HepG2 (cell line): ENCODE results near the gene CCDC136. TPM values are rescaled to one million over a fixed set of nuclear protein-coding genes. Genes with fewer than 3 reads are reported as not detected.

Experiments
- ATAD3A ChIP-seq: sonication (generic); formaldehyde crosslinking; IDR thresholded peaks from 2 replicates; pipeline ENCODE4 v1.4.0; 2020; ENCODE audit warnings: missing genetic modification reagents
- ESRRA ChIP-seq: sonication (generic); formaldehyde crosslinking; IDR thresholded peaks from 2 replicates; pipeline ENCODE4 v1.5.1; 2020; ENCODE audit warnings: mild to moderate bottlenecking, low read depth, missing genetic modification reagents
- ETS1 ChIP-seq: sonication (generic); formaldehyde crosslinking; IDR thresholded peaks from 2 replicates; pipeline ENCODE4 v1.4.0; 2020; ENCODE audit warnings: missing genetic modification reagents
- FOXP4 ChIP-seq: sonication (generic); formaldehyde crosslinking; IDR thresholded peaks from 2 replicates; pipeline ENCODE4 v1.4.0; 2020; ENCODE audit warnings: missing genetic modification reagents
- NR2F6 ChIP-seq, 2 experiments: IDR thresholded peaks; 2 replicates each; pipeline ENCODE4 v1.6.1; 2016; ENCODE audit warnings: antibody characterized with exemption in 1 of 2, mild to moderate bottlenecking in 1 of 2
- RELA ChIP-seq: sonication (generic); formaldehyde crosslinking; IDR thresholded peaks from 2 replicates; pipeline ENCODE4 v1.4.0; 2020; ENCODE audit warnings: missing genetic modification reagents
- TBX2 ChIP-seq: sonication (generic); formaldehyde crosslinking; IDR thresholded peaks from 2 replicates; pipeline ENCODE4 v1.5.0; 2020; ENCODE audit warnings: missing genetic modification reagents, mild to moderate bottlenecking, borderline replicate concordance
- ZBTB39 ChIP-seq: sonication (generic); formaldehyde crosslinking; IDR thresholded peaks from 2 replicates; pipeline ENCODE4 v1.5.0; 2020; ENCODE audit warnings: missing genetic modification reagents
- ZFP91 ChIP-seq: sonication (generic); formaldehyde crosslinking; IDR thresholded peaks from 2 replicates; pipeline ENCODE4 v1.9.0; 2022; ENCODE audit warnings: missing genetic modification reagents, mild to moderate bottlenecking, borderline replicate concordance
- ZNF138 ChIP-seq: sonication (generic); formaldehyde crosslinking; IDR thresholded peaks from 2 replicates; pipeline ENCODE4 v1.5.0; 2020; ENCODE audit warnings: mild to moderate bottlenecking, low read depth, missing genetic modification reagents
- ZNF343 ChIP-seq: sonication (generic); formaldehyde crosslinking; IDR thresholded peaks from 2 replicates; pipeline ENCODE4 v1.4.0; 2020; ENCODE audit warnings: mild to moderate bottlenecking, missing genetic modification reagents
- ZNF446 ChIP-seq: sonication (generic); formaldehyde crosslinking; IDR thresholded peaks from 2 replicates; pipeline ENCODE4 v1.5.0; 2020; ENCODE audit warnings: mild to moderate bottlenecking, missing genetic modification reagents
- ZNF687 ChIP-seq: sonication (generic); formaldehyde crosslinking; IDR thresholded peaks from 2 replicates; pipeline ENCODE4 v1.5.1; 2020; ENCODE audit warnings: mild to moderate bottlenecking, missing genetic modification reagents, moderate library complexity
- ZNF878 ChIP-seq: sonication (generic); formaldehyde crosslinking; IDR thresholded peaks from 2 replicates; pipeline ENCODE4 v1.8.1; 2023; ENCODE audit warnings: mild to moderate bottlenecking, missing genetic modification reagents, moderate library complexity
- ZNF891 ChIP-seq: sonication (generic); formaldehyde crosslinking; IDR thresholded peaks from 2 replicates; pipeline ENCODE4 v1.5.0; 2020; ENCODE audit warnings: mild to moderate bottlenecking, missing genetic modification reagents
- ZSCAN29 ChIP-seq: sonication (generic); formaldehyde crosslinking; conservative IDR thresholded peaks from 2 replicates; pipeline ENCODE4 v1.4.0; 2020; ENCODE audit warnings: mild to moderate bottlenecking, missing genetic modification reagents
- polyA plus RNA-seq, 8 experiments: library from polyadenylated mRNA; depleted of rRNA in 3 of 8; stranded (reverse) in 7 of 8; unstranded in 1 of 8; fragments of >200 nt; fragmentation: Illumina TruSeq in 4 of 8; extraction: Trizol in 4 of 8; gene quantifications; 2 replicates each; pipeline versions ENCODE4 v1.2.1 to v1.2.3, GENCODE V29; 2011 to 2016; ENCODE audit warnings: low read depth in 4 of 8, missing spikeins in 1 of 8, mixed read lengths in 1 of 8; ENCODE audit not compliant: insufficient read depth in 1 of 8
- total RNA-seq, 5 experiments: library from RNA; depleted of rRNA; stranded (reverse); fragments of >200 nt; fragmentation: Illumina TruSeq; extraction: Trizol; gene quantifications; 2 replicates each; pipeline ENCODE4 v1.2.3, GENCODE V29; 2016; ENCODE audit warnings: low read depth in 1 of 5

The CCDC136 gene
- total and polyA plus RNA-seq, 2 of the 13 experiments (the other 11 are each of a cell fraction or from before 2014, with no cell fraction given), result 0.04 to 0.38 TPM

- TF ChIP-seq ZBTB39 (no peak), RELA (CRISPR knock-in tag) (no peak), NR2F6 (IDR thresholded peaks at IDR 0.05) (no peak), NR2F6 (CRISPR knock-in tag; IDR thresholded peaks at IDR 0.05) (no peak), ZSCAN29 (CRISPR knock-in tag) (0 out of 2 replicates have a peak, but pooled peaks have one; percentile 23), TBX2 (CRISPR knock-in tag) (peak; percentile 42; the same call in 1 of the 2 replicates), ZNF878 (CRISPR knock-in tag) (no peak), ZNF891 (CRISPR knock-in tag) (0 out of 2 replicates have a peak, but pooled peaks have one; percentile 35), ZNF343 (CRISPR knock-in tag) (0 out of 2 replicates have a peak, but pooled peaks have one; percentile 7), ETS1 (CRISPR knock-in tag) (peak; percentile 46; the same call in 1 of the 2 replicates), ATAD3A (CRISPR knock-in tag) (no peak), ZNF138 (CRISPR knock-in tag) (0 out of 2 replicates have a peak, but pooled peaks have one; percentile 29), ZFP91 (peak; percentile 50; the same call in 1 of the 2 replicates), ZNF446 (CRISPR knock-in tag) (0 out of 2 replicates have a peak, but pooled peaks have one; percentile 42), ZNF687 (CRISPR knock-in tag) (peak; percentile 83), FOXP4 (CRISPR knock-in tag) (0 out of 2 replicates have a peak, but pooled peaks have one; percentile 5), ESRRA (peak; percentile 52; the same call in 1 of the 2 replicates)
Observed at GRCh38 chr7:128869138-128869943, 77.6 kb downstream of the CCDC136 start (continued).
